HG03064 (cell line): Measurements from ENCODE around the gene LAMA5.

Experiments used
- ATAC-seq: cut with Tn5 transposase; IDR thresholded peaks from one replicate; pipeline ENCODE4 v1.9.1; 2021; ENCODE audit warnings: low read depth; ENCODE audit not compliant: unreplicated experiment

LAMA5 gene

DNA sequence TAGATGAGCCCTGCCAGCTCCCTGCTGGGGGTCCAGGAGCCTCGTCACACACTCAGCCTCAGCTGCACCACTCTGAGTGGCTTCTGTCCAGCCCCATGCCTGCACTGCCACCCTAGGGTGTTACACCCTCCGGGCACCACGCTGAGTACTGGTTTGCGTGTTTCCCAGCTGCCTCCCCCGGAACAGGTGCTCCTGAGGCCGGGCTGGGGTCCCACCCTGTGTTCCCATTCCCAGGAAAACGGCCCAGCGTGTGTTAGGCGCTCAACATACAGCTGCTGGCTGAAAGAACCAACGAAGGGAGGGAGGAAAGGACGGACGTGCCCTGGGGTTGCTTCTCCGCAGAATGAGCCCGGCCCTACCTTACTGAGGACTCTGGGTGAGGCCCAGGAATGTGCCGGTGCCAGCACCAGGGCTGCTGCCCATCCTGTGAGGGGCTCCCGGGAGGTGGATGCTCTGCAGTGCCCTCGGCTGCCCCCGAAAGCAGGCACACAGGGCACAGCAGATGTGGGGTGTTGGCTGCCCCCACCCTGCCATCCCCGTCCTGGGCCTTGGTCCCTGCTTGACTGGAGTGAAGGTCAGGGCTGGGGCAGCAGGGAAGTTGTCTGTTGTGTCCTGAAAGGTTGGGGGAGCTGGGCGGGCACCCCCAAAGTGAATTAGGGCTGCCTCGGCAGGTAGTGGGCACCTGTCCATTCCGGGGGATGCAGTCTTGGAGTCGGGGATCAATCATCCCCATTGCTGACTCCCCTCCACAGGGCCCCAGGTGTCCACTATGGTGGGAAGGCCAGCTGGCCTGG lies 16.3 kb downstream of the LAMA5 start:
- ATAC-seq = no peak

DNA sequence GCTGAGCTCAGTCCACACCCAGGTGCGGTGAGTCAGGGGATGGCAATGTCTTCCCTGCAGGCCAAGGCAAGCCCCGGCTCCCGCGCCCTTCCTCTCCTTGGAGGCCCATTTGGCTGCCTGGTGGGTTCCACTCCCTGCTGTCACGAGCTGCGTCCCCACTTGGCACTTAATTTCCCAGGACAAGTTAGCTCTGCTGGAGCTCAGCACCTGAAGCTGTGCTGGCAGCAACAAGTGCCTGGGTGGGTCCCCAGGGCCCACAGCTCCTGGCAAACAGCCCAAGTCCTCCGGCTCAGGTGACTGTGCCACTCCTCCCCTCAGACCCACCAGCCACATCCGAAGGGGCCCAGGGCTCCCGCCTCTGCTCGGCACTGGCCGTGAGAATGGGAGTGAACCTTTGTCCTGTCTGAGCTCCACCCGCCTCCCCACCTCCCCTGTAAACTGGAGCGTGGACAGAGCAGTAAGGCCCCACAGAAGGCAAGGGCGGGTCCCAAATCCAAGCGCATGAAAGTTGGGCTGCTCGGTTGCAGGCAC lies 16.9 kb downstream of the LAMA5 start:
- no peak for ATAC-seq

GRCh38 chr20:62349556-62350097 lies 17.5 kb downstream of the LAMA5 start:
- no peak for ATAC-seq

- ATAC-seq = no peak
These were observed 18.5 kb downstream of the LAMA5 start for GRCh38 chr20:62348604-62349003.

DNA sequence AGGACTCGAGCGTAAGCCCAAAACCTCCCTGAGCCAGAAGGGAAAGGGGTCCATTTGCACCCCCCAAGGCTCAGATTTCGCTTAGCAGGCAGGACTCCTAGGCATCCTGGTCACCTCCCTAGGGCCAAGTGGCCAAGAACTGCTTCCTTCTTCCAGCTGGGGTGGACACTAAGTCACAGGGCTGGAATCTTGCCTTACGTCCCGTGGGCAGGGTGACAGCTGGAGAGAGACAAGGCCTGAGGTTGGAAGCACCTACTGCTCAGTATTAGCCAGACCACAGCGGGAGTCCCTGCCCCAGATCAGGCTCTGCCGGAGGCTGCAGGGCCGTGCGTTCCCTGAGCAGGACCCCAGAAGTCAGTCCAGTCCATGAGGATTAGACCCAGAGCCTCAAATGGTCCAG lies 19.7 kb downstream of the LAMA5 start:
- ATAC-seq = no peak

GRCh38 chr20:62347151-62347404 lies 20.0 kb downstream of the LAMA5 start:
- ATAC-seq = no peak

DNA sequence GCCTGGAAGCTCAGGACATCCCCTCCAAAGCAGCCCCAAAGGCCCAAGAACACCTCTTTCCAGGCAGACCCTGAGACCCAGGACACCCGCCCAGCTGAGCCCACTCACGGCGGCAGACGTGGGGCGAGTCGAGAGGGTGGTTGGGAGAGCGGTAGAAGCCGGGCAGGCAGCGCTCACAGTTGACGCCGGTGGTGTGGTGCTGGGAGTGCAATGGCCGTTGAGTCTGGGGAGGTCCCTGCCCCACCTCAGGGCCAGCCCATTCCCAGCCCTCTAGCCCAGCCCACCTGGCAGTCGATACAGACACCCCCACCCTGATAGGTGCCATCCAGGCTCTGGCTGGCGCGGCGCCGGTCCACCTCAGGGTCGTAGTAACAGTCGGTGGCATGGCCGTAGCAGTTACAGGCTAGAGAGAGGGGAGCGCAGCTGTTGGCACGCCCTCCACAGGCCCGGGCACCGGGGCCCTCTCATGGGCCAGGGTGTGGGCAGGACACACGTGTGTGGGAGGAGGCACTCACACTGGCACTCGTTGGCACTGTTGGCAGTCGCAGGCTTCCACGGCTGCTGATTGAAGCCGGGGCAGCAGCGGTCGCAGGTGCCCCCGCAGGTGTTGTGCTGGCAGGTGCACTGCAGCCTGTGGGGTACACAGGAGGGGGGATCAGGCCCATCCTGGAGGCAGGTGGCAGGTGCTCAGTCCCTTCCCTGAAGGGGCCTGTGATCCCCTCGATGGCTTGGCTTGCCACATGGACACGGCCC lies 20.5 kb downstream of the LAMA5 start:
- ATAC-seq = no peak

DNA sequence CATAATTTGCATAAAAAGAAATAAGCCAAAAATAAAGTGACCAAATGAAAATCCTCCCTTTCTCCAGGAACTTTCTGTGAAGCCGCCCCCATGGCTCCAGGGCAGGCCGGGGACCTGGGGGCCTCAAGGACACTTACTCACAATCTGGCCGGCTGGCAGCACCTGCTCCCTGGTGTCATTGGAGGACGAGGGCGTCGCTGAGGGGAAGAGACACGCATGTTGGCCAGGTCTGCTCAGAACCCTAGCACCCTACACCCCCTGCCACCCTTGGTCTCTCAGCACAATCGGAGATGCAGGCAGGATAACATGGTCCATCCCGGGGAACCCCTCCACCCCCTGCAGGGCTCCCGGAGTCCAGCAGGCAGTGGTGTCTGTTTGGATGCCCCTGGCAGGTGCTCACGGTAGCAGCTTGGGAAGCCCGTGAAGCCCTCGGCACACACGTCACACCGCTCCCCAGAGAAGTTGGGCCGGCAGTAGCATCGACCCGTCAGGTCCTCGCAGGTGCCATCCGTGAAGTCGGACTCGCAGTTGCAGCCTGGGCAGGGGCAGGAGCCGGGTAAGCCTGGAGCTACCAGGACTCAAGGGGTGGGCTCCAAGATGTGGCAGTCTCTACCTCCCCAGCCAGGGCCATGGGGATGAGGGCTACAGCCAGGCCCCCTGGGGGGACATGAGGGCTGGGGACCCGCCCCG lies 21.3 kb downstream of the LAMA5 start:
- no peak for ATAC-seq

DNA sequence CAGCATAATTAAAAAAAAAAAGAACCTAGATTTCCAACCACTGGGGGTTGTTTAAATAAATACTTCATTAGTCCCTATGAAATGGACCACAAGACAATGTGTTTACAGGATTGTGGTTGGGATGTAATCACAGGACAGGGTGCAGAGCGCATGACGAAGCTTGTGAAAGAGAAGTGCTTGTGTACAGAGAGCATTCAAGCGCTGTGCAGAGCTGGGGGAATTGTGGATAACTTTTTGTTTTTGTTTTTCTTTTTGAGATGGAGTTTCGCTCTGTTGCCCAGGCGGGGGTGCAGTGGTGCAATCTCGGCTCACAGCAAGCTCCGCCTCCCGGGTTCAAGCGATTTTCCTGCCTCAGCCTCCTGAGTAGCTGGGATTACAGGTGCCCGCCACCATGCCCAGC lies 22.3 kb downstream of the LAMA5 start:
- ATAC-seq = no peak

GRCh38 chr20:62344092-62344491 lies 23.0 kb downstream of the LAMA5 start:
- ATAC-seq = no peak

DNA sequence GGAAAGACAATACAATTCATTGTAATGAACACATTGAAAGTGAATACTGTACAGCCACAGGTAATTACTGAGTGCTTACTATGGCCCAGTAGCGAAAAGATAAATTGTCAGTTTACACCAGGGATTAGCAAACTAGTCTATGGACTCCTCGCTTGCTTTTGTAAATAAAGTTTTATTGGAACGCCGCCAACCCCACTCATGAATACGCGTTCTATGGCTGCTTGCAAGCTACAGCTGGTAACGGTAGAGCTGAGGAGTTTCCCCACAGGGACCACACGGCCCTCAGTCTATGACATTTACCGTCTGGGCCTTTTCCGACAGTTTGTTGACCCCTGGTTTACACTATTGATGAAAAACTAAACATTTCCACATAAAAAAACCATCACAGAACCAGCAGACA lies 24.2 kb downstream of the LAMA5 start:
- ATAC-seq = no peak

- ATAC-seq = peak; percentile 66
These were observed 27.5 kb downstream of the LAMA5 start for GRCh38 chr20:62339647-62340062.

GRCh38 chr20:62338294-62338620 lies 28.9 kb downstream of the LAMA5 start:
- ATAC-seq = no peak

GRCh38 chr20:62337558-62338293 lies 29.4 kb downstream of the LAMA5 start:
- ATAC-seq = no peak

GRCh38 chr20:62336775-62337557 lies 30.1 kb downstream of the LAMA5 start:
- no peak for ATAC-seq

GRCh38 chr20:62336329-62336728 lies 30.8 kb downstream of the LAMA5 start:
- no peak for ATAC-seq

DNA sequence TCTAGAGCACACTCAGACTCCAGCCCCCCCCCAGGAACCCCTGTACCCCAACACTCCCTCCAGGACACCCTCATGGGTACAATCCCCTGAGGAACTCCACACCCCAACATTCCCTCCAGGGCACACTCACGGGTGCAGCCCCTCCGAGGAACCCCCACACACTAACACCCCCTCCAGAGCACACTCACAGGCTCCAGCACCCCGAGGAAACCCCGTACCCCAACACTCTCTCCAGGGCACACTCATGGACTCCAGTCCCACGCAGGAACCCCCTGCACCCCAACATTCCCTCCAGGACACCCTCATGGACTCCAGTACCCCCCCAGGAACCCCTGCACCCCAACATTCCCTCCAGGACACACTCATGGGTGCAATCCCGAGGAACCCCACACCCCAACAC lies 31.6 kb downstream of the LAMA5 start:
- no peak for ATAC-seq

DNA sequence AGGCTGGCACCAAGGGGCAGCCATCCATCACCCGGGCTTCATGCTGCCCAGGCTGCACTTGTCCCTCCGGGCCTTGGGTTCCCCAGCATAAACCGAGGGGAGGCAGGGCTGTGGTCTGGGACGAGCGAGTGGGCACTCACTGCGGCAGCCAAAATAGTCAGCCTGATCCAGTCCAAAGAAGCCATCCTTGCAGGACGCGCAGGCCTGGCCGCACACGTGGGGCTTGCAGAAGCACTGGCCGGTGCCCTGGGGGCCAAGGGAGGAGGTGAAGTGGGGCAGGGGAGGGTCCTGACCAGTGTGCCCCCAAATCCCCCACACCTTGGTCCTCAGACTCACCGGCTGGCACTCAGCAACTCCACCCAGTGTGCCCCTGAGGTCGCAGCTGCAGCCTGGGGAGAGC lies 32.2 kb downstream of the LAMA5 start:
- ATAC-seq = no peak

GRCh38 chr20:62333820-62334595 lies 33.1 kb downstream of the LAMA5 start:
- ATAC-seq = no peak
